Ureter (tissue), 1 donor: Measurements from ENCODE around the gene ARFGEF2. TPM values are rescaled to one million over a fixed set of nuclear protein-coding genes. Genes with fewer than 3 reads are reported as not detected.
A peak's percentile ranks its signal among the peaks of the same experiment; 100 is the strongest.
"Not testable (repeated sequence)": the region's sequence is repeated elsewhere in the genome, so short reads cannot be mapped to it uniquely, and the experiment has no call there.

Experiments
- DNase-seq: peaks from one replicate; pipeline ENCODE4 v3.0.0-alpha.2; 2020; ENCODE audit warnings: low spot score
- total RNA-seq: library from RNA; stranded (reverse); gene quantifications from one replicate; pipeline ENCODE4 v1.2.4, GENCODE V29; 2023
- donor health status: DM: yes; HTN: yes; CAD: no.

ARFGEF2 gene
- total RNA-seq, 1 donor from 2014 or later: 52.1 TPM

DNA sequence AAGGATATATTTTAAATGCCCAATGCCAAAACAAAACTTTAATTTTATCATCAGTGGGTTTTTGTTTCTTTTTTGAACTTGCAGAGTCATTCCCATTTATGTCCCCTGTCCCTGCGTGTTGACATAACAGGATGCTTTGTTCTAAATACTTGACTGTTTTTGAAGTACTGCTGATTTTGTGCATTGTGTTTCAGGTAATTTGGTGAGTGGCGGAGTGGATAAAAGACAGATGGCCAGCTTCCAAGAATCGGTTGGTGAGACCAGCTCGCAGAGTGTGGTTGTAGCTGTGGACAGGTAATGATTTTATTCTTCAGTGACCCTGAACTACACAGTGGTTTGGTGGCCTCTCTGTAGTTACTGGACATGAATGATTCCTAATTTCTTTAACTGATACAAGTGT, 74.1 kb downstream of the ARFGEF2 start:
- DNase-seq: no peak

DNA sequence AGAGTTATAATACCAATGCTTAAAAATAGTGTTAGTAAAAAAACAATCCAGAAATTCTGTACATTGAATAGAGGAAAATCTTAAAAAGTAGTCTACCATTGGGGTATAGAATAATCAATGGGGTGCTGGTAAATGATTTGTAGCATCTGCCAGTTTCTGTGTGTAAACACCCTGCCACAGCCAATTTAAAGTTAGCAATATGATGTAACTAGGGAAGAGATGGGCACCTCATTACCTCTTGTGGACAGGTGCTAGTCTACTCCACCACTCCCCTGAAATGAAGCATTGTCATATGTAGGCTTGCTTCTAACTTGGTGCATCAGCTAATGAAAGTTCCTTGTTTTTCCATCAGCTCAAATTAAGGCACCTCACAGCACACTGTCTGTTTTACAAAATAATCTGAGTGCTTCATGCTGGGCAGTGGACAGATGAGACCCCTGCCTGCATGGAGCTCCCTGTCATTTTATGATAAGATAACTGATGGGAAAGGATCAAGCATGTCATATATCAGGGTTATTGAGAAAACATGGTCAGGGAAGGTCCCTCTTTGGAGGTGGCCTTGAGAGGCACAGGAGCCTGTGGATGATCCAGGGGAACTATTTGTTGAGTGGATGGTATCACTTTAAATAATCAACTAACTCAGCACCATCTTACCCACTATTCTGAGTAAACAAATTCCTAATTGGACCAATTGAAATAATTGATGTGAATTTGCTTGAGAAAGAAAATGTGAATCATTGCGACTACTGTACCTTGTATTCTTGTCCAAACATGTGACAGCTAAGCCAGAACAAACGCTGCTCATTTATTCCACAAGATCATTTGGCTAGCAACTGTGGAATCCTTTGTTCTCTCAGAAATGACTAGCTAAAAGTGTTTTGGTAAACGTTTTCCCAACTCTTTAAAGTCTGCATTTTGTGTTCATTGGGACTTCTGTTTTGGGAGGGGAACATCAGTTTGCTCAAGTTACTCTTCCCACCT, 78.7 kb downstream of the ARFGEF2 start:
- DNase-seq: no peak

DNA sequence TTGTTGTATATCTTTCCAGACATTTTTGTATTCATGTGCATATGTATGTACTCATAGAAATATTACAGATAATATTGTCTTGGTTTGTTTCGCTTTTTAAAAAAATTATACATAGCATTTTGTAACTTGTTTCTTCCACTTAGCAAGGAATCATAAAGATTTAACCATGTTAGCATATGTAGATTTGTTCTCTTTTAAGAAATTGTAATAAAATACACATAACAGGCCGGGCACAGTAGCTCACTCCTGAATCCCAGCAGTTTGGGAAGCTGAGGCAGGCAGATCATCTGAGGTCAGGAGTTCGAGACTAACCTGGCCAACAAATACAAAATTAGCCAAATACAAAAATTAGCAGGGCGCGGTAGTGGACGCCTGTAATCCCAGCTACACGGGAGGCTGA, 80.2 kb downstream of the ARFGEF2 start:
- no peak for DNase-seq

DNA sequence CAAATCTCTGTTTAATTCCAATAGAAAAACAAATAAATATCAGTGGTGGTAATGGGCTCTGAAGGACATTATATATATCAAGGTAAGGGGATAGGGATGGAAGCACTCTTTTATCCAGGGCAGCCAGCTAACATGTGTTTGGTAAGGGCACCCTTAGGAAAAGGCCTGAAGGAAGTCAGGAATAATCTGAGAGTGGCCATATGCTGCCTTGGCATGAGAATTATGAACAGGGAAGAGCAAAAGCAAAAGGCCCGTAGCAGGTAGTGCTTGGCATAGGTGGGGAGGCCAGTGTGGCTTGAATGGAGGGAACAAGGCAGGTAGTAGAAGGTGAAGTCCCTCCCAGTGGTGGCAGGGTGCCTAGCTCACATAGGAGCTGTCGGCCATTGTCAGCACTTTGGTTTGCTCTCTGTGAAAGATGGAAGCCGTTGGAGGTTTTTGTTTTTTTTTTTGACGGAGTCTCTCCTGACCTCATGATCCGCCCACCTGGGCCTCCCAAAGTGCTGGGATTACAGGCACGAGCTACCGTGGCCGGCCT, 85.0 kb downstream of the ARFGEF2 start:
- DNase-seq: no peak

- no peak for DNase-seq
Measured at GRCh38 chr20:49009899-49010631, 88.6 kb downstream of the ARFGEF2 start.

DNA sequence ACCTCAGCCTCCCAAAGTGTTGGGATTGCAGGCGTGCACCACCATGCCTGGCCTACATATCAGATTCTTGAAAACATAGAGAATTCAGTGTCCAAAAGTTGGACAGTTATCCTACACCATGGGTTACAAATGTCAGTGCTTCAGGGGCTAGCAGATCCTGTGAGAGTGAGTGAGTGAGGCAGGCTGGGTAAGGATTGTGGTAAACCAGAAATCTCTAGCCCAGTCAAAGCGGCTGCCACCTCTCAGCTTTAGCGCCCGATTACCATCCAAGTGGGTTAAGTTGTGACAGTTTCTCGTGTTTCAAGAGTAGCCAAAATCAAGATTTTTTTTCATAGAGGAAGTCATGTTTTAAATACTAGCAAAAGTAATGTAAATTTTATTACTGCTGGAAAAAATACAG, 102.7 kb downstream of the ARFGEF2 start:
- DNase-seq: no peak

DNA sequence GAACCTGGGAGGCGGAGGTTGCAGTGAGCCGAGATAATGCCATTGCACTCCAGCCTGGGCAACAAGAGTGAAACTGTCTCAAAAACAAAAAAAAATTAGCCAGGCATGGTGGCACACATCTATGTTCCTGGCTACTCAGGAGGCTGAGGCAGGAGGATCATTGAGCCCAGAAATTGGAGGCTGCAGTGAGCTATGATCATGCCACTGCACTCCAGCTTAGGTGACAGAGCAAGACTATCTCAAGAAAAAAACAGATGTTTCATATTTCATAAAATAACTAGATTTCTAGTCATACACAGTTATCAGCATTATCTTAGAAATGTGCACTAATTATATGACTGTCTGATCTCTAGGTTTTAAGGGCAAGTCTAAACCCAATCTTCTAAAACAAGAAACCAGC, 106.7 kb downstream of the ARFGEF2 start:
- not testable (repeated sequence) for DNase-seq

DNA sequence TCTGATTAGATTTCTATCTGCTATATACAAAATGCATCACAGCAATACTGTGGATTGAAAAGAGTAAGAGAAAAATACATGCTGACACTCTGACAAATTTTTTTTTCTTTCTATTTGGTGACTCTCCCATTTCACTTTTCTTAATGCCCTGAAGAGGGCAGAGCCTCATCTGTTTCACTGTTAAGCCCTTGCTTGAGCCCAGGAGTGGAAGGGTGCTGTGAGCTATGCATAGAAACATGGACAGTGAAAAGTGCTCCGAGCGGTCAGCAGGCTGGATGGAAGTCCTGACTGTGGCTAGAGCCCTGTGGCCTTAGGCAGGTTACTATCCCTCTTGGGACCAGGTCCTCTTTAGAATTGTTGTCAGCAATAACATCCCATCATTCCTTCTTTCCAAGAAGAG, 107.2 kb downstream of the ARFGEF2 start:
- DNase-seq: no peak

- DNase-seq: no peak
Measured at GRCh38 chr20:49029203-49029602, 107.7 kb downstream of the ARFGEF2 start.

DNA sequence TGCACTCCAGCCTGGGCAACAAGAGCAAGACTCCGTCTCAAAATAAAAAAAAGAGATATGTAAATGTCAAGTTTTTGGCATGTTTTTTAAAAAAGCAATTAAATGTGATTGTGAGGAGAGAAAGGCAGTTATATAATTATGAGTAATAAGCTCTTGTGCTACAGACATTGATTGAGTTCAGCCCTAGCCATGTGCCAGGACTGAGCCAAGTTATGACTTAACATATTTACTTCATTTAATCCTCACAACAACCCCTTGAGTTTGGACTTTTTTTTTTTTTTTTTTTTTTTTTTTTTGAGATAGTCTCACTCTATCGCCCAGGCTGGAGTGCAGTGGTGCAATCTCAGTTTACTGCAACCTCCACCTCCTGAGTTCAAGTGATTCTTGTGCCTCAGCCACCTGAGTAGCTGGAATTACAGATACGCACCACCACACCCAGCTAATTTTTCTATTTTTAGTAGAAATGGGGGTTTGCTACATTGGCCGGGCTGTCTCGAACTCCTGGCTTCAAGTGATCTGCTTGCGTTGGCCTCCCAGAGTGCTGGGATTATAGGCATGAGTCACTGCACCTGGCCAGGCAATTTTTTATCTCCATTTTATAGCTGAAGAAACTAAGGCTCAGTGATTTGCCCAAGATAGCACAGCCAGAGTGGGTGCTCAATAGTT, 109.6 kb downstream of the ARFGEF2 start:
- DNase-seq: no peak

DNA sequence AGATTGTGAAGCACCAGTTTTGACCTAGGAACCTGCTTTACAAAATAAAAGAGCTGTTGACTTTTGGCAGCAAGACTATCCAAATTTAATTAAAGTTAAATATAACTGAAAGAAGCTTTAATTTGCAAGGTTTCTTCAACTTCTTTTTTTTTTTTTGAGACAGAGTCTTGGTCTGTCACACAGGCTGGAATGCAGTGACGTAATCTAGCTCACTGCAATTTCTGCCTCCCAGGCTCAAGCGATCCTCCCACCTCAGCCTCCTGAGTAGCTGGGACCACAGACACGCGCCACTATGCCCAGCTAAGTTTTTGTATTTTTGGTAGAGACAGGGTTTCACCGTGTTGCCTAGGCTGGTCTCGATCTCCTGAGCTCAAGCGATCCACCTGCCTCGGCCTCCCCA, 110.9 kb downstream of the ARFGEF2 start:
- no peak for DNase-seq

- DNase-seq: no peak
Measured at GRCh38 chr20:49034070-49034732, 112.7 kb downstream of the ARFGEF2 start.

DNA sequence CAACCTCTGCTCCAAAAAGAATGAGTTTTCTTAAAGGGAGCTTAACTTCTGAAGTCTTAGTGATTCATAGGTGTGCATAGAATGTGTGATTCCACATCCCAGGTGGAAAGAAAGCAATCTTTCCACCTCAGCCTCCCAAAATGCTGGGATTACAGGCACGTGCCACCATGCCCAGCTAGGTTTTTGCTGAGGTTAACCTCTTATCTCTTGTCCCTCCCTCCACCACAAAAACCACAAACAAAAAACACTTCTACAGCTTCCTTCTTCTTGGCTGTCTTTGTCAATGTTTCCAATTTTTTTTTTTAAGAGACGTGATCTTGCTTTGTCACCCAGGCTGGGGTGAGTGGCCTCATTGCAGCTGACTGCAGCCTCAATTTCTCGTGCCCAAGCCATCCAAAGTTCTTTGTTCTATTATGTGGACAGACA, 116.5 kb downstream of the ARFGEF2 start:
- no peak for DNase-seq

- DNase-seq: no peak
Measured at GRCh38 chr20:49039854-49040253, 118.3 kb downstream of the ARFGEF2 start.

GRCh38 chr20:49043000-49043399, 121.5 kb downstream of the ARFGEF2 start:
- no peak for DNase-seq

- DNase-seq: no peak
Measured at GRCh38 chr20:49045440-49046086, 124.1 kb downstream of the ARFGEF2 start.

GRCh38 chr20:49046087-49046900, 124.8 kb downstream of the ARFGEF2 start, which contains the start of gene CSE1L:
Gene CSE1L (plus strand): TSS chr20:49046312. CDS start chr20:49058464, 12,152 bp downstream.
- DNase-seq: peak; percentile 94

GRCh38 chr20:49052334-49052733, 130.8 kb downstream of the ARFGEF2 start:
- DNase-seq: no peak

DNA sequence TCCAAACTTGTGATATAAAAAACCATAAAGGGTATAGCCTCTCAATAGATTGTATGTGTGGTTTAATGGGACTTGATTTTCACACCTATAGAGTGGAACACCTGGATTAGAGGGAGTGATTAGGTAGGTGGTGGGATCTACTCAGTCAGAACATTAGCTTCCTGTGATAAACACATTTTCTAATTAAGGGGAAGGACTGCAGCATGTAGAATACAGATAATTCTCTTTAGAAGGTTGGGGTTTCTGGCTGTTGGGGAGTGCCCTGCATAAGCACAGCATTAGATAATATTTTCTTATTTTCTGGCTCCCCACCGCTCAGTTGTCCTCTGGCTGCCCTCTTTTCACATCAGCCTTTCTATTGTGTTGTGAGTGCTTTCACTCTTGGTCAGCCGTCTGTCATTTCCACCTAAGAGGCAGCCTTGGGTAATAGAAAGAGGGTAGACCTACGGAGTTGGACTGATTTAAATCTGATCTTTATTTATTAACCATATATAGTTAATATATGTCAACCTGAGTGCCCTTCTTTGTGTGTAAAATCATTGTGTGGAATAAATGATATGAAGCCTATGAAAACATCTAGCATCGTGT, 132.6 kb downstream of the ARFGEF2 start:
- no peak for DNase-seq

DNA sequence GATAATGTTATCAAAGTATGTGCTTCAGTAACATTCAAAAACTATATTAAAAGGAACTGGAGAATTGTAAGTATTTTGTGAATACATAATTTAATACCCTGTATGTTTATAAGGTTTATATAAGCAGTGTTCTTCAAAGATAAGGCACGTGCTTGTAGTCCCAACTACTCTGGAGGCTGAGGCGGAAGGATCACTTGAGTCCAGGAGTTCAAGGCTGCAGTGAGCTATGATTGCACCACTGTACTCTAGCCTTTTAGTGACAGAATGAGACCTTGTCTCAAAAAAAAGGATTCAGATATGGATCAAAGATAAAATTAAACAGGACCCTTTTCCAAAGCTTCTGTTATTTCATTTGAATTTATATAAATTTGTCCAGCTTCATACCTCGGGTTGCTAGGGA, 141.8 kb downstream of the ARFGEF2 start:
- DNase-seq: no peak
